AG04449 (cell line): ENCODE results near the gene SLC4A1AP.
"Not testable (repeated sequence)": the region's sequence is repeated elsewhere in the genome, so short reads cannot be mapped to it uniquely, and the experiment has no call there.

ENCODE experiments used
- CTCF ChIA-PET: fragments of 350-600 bp; formaldehyde crosslinking; extraction: SDS; loops from one replicate; lab custom pipeline; 2021; ENCODE audit warnings: antibody characterized with exemption; lab: Yijun Ruan, JAX
- POLR2A ChIA-PET: fragments of 400-600, 350-600 bp; formaldehyde crosslinking; extraction: SDS; loops from one replicate; lab custom pipeline; 2020; ENCODE audit warnings: antibody characterized with exemption, inconsistent platforms; lab: Yijun Ruan, JAX
- DNase-seq: peaks from one replicate; pipeline ENCODE4 v3.0.0-alpha.2; 2010; ENCODE audit warnings: low read depth, low spot score
- H3K4me3 ChIP-seq: 2 replicates; pipeline ENCODE4 v1.5.1; 2011; ENCODE audit warnings: low read depth, mild to moderate bottlenecking, control low read depth, low read length
- CTCF ChIP-seq: IDR thresholded peaks from one replicate; pipeline ENCODE4 v1.5.1; 2011; ENCODE audit warnings: mild to moderate bottlenecking, moderate library complexity, low read length, control low read depth, inconsistent platforms; ENCODE audit not compliant: insufficient read depth; ENCODE audit errors: missing control alignments

The SLC4A1AP gene

GRCh38 chr2:27681841-27682240 is 18.2 kb downstream of the SLC4A1AP start:
- TF ChIP-seq CTCF, result no peak
- POLR2A ChIA-PET, result interaction anchor here (0.7 to 1.4 kb wide), 2 partner anchors 18 to 80 kb away, joined by 3 to 7 read pairs; partner anchors contain the start of genes SLC4A1AP and SUPT7L
- H3K4me3 ChIP-seq, result no peak overlapping the region
- CTCF ChIA-PET, result interaction anchor here (1.3 to 5.0 kb wide), 24 partner anchors 9 to 1186 kb away, joined by 3 to 74 read pairs (median 12); partner anchors contain the start of genes PPM1G, SLC4A1AP, SUPT7L and ZNF513
- no peak for DNase-seq

GRCh38 chr2:27682334-27682771 is 18.7 kb downstream of the SLC4A1AP start:
- CTCF ChIA-PET, result interaction anchor here (0.7 to 5.0 kb wide), 48 partner anchors 9 to 1186 kb away, joined by 3 to 74 read pairs (median 6); partner anchors contain the start of genes EIF2B4, IFT172, NRBP1 and PPM1G
- POLR2A ChIA-PET, result interaction anchor here (0.7 to 1.4 kb wide), 2 partner anchors 19 to 80 kb away, joined by 3 to 7 read pairs; partner anchors contain the start of genes SLC4A1AP and SUPT7L

GRCh38 chr2:27683390-27684071 is 19.8 kb downstream of the SLC4A1AP start:
- peak; percentile 36 for DNase-seq
- CTCF ChIA-PET, result interaction anchor here (0.6 to 5.0 kb wide), 101 partner anchors 8 to 1507 kb away, joined by 3 to 74 read pairs (median 4); partner anchors contain the start of genes EIF2B4, FNDC4, IFT172 and NRBP1
- H3K4me3 ChIP-seq, result no peak overlapping the region
- POLR2A ChIA-PET, result interaction anchor here (0.7 kb wide), 1 partner anchor 20 kb away, joined by 3 read pairs; no protein-coding TSS in a partner anchor
- TF ChIP-seq CTCF, result peak; percentile 71

More at GRCh38 chr2:27682334-27682771, 18.7 kb downstream of the SLC4A1AP start:
- not testable (repeated sequence) for H3K4me3 ChIP-seq
- peak; percentile 85 for DNase-seq

- POLR2A ChIA-PET, DNase-seq, H3K4me3 ChIP-seq: not testable (repeated sequence)
- CTCF ChIA-PET, result interaction anchor here (0.5 to 5.0 kb wide), 13 partner anchors 11 to 1137 kb away, joined by 3 to 74 read pairs (median 18); partner anchors contain the start of genes PPM1G, SLC4A1AP and SUPT7L
These were observed 21.3 kb downstream of the SLC4A1AP start for GRCh38 chr2:27685006-27685405.

GRCh38 chr2:27685577-27685976 is 21.9 kb downstream of the SLC4A1AP start:
- DNase-seq, result no peak
- no peak overlapping the region for H3K4me3 ChIP-seq
- CTCF ChIA-PET, result interaction anchor here (0.5 to 4.1 kb wide), 4 partner anchors 18 to 1136 kb away, joined by 3 to 42 read pairs (median 4); no protein-coding TSS in a partner anchor
- TF ChIP-seq CTCF, result no peak
- POLR2A ChIA-PET, result no interaction called here

GRCh38 chr2:27687232-27687631 is 23.5 kb downstream of the SLC4A1AP start:
- CTCF ChIA-PET, result interaction anchor here (1.4 to 1.8 kb wide), 2 partner anchors 16 to 281 kb away, joined by 6 read pairs; no protein-coding TSS in a partner anchor
- POLR2A ChIA-PET, result no interaction called here
- TF ChIP-seq CTCF, result no peak

GRCh38 chr2:27689424-27689823 is 25.7 kb downstream of the SLC4A1AP start:
- no peak for TF ChIP-seq CTCF
- ChIA-PET POLR2A (no interaction called here), CTCF (interaction anchor here (1.8 to 2.7 kb wide), 2 partner anchors 9 to 15 kb away, joined by 7 to 18 read pairs; no protein-coding TSS in a partner anchor)
- no peak overlapping the region for H3K4me3 ChIP-seq
- no peak for DNase-seq

More at GRCh38 chr2:27687232-27687631, 23.5 kb downstream of the SLC4A1AP start:
- no peak for DNase-seq
- no peak overlapping the region for H3K4me3 ChIP-seq
